H1 (cell line): ENCODE measurements around the gene TIAL1. TPM values are rescaled to one million over a fixed set of nuclear protein-coding genes. Genes with fewer than 3 reads are reported as not detected.

Source experiments
- CTCF ChIA-PET: fragments of 300-600 bp; sonication (Branson Sonifier 250); formaldehyde crosslinking; loops from one replicate; lab custom pipeline; 2021; ENCODE audit not compliant: partially characterized antibody; lab: Charles Lee
- POLR2A ChIA-PET: fragments of 300-600 bp; sonication (Branson Sonifier 250); formaldehyde crosslinking; loops from one replicate; lab custom pipeline; 2021; ENCODE audit warnings: inconsistent platforms; ENCODE audit not compliant: partially characterized antibody; lab: Charles Lee
- DNase-seq, 2 experiments: peaks; one replicate each; pipeline versions ENCODE4 v3.0.0 to v3.0.0-alpha.2; 2010 to 2022; ENCODE audit warnings: low spot score in 2 of 2, low read depth in 1 of 2, mixed read lengths in 1 of 2
- FAIRE-seq: peaks from 2 replicates; lab custom pipeline; 2011; peaks lifted over from hg19 to GRCh38; lab: Jason Lieb, UNC
- H2AFZ ChIP-seq: 2 replicates; pipeline ENCODE4 v1.8.1; 2012; ENCODE audit warnings: low read length, inconsistent platforms
- H2AK5ac ChIP-seq: 2 replicates; pipeline ENCODE4 v1.6.1; 2013; ENCODE audit warnings: low read depth, low read length
- H2BK120ac ChIP-seq: replicated peaks from 2 replicates; pipeline ENCODE3; 2013; ENCODE audit warnings: low read depth, low read length, inconsistent platforms
- H2BK12ac ChIP-seq: 2 replicates; pipeline ENCODE4 v1.6.1; 2013; ENCODE audit warnings: low read depth, low read length
- H2BK15ac ChIP-seq: 2 replicates; pipeline ENCODE4 v1.6.1; 2013; ENCODE audit warnings: low read length
- H2BK20ac ChIP-seq: 2 replicates; pipeline ENCODE4 v1.6.1; 2013; ENCODE audit warnings: low read length
- H2BK5ac ChIP-seq: 2 replicates; pipeline ENCODE4 v1.6.1; 2013; ENCODE audit warnings: low read depth, low read length
- H3K14ac ChIP-seq: 2 replicates; pipeline ENCODE4 v1.6.1; 2013; ENCODE audit warnings: inconsistent platforms; ENCODE audit not compliant: insufficient read length
- H3K18ac ChIP-seq: 2 replicates; pipeline ENCODE4 v1.6.1; 2013; ENCODE audit warnings: low read length; ENCODE audit errors: extremely low read depth
- H3K23ac ChIP-seq: 2 replicates; pipeline ENCODE4 v1.6.1; 2013; ENCODE audit warnings: inconsistent platforms; ENCODE audit not compliant: insufficient read length
- H3K23me2 ChIP-seq: 2 replicates; pipeline ENCODE4 v1.6.1; 2013; ENCODE audit warnings: low read depth, low read length
- H3K27ac ChIP-seq: 2 replicates; pipeline ENCODE4 v1.6.1; 2011; ENCODE audit warnings: low read depth, low read length, inconsistent platforms
- H3K27me3 ChIP-seq, 4 experiments: replicated peaks in 1 of 4; 1 replicate in 1 of 4; 2 replicates in 3 of 4; pipeline versions ENCODE4 v1.6.1 to v1.8.1; 2011 to 2013; ENCODE audit warnings: low read length in 3 of 4, mild to moderate bottlenecking in 3 of 4, inconsistent platforms in 2 of 4, mixed read lengths in 2 of 4, moderate library complexity in 1 of 4; ENCODE audit not compliant: control insufficient read depth in 3 of 4, insufficient read depth in 3 of 4; ENCODE audit errors: extremely low read depth in 1 of 4
- H3K36me3 ChIP-seq, 4 experiments: 2 replicates each; pipeline versions ENCODE4 v1.6.1 to v1.8.1; 2011 to 2013; ENCODE audit warnings: mild to moderate bottlenecking in 4 of 4, low read length in 3 of 4, moderate library complexity in 2 of 4, control low read depth in 1 of 4, inconsistent platforms in 1 of 4; ENCODE audit not compliant: insufficient read depth in 4 of 4, control insufficient read depth in 2 of 4
- H3K4ac ChIP-seq: replicated peaks from 2 replicates; pipeline ENCODE3; 2013; ENCODE audit warnings: low read length, low read depth, mixed read lengths, inconsistent platforms; ENCODE audit not compliant: insufficient read length
- H3K4me1 ChIP-seq, 4 experiments: replicated peaks in 1 of 4; 1 replicate in 1 of 4; 2 replicates in 3 of 4; pipeline versions ENCODE4 v1.6.1 to v1.8.1; 2011 to 2013; ENCODE audit warnings: low read length in 3 of 4, inconsistent platforms in 2 of 4, mixed read lengths in 1 of 4; ENCODE audit not compliant: insufficient read depth in 4 of 4, control insufficient read depth in 3 of 4
- H3K4me2 ChIP-seq, 2 experiments: 2 replicates each; pipeline versions ENCODE4 v1.6.1 to v1.8.1; 2011 to 2013; ENCODE audit warnings: low read depth in 2 of 2, low read length in 2 of 2, control low read depth in 1 of 2, inconsistent platforms in 1 of 2, mild to moderate bottlenecking in 1 of 2; ENCODE audit not compliant: insufficient read depth in 1 of 2
- H3K4me3 ChIP-seq, 4 experiments: fragments of 200-600, 300-600 bp in 1 of 4; sonication (generic), shearing (Covaris generic), sonication (Bioruptor Twin) in 1 of 4; 2 replicates each; pipeline versions ENCODE4 v1.5.1 to v1.8.1; 2011 to 2016; ENCODE audit warnings: low read length in 4 of 4, low read depth in 3 of 4, control low read depth in 2 of 4, inconsistent platforms in 2 of 4, mild to moderate bottlenecking in 2 of 4, mixed read lengths in 1 of 4, moderate library complexity in 1 of 4; ENCODE audit not compliant: insufficient read depth in 2 of 4; ENCODE audit errors: extremely low read depth in 1 of 4
- H3K56ac ChIP-seq: replicated peaks from 2 replicates; pipeline ENCODE3; 2013; ENCODE audit warnings: low read depth, mild to moderate bottlenecking, mixed read lengths, low read length, inconsistent platforms; ENCODE audit not compliant: insufficient read length
- H3K79me1 ChIP-seq: 2 replicates; pipeline ENCODE4 v1.6.1; 2013; ENCODE audit warnings: low read depth, low read length, control low read depth
- H3K79me2 ChIP-seq, 2 experiments: 2 replicates each; pipeline versions ENCODE4 v1.6.1 to v1.8.1; 2012 to 2013; ENCODE audit warnings: low read length in 2 of 2, mild to moderate bottlenecking in 2 of 2, inconsistent platforms in 1 of 2; ENCODE audit not compliant: insufficient read depth in 2 of 2, control insufficient read depth in 1 of 2
- H3K9ac ChIP-seq, 4 experiments: replicated peaks in 1 of 4; 1 replicate in 1 of 4; 2 replicates in 3 of 4; pipeline versions ENCODE4 v1.6.1 to v1.8.1; 2011 to 2013; ENCODE audit warnings: low read depth in 3 of 4, low read length in 3 of 4, control low read depth in 2 of 4, mild to moderate bottlenecking in 2 of 4, moderate library complexity in 2 of 4, inconsistent platforms in 1 of 4; ENCODE audit errors: extremely low read depth in 1 of 4
- H3K9me3 ChIP-seq, 2 experiments: 2 replicates each; pipeline versions ENCODE4 v1.6.1 to v1.8.1; 2012 to 2013; ENCODE audit warnings: mild to moderate bottlenecking in 2 of 2, moderate library complexity in 2 of 2, control low read depth in 1 of 2, inconsistent platforms in 1 of 2, low read depth in 1 of 2, low read length in 1 of 2, mixed read lengths in 1 of 2; ENCODE audit not compliant: insufficient read depth in 2 of 2
- H4K20me1 ChIP-seq, 2 experiments: replicated peaks in 1 of 2; 2 replicates each; pipeline versions ENCODE3 to v1.8.1; 2011 to 2013; ENCODE audit warnings: inconsistent platforms in 2 of 2, low read length in 2 of 2, mild to moderate bottlenecking in 1 of 2; ENCODE audit not compliant: insufficient read depth in 2 of 2, control insufficient read depth in 1 of 2
- H4K5ac ChIP-seq: 2 replicates; pipeline ENCODE4 v1.6.1; 2013; ENCODE audit warnings: low read length, low read depth, mixed read lengths, inconsistent platforms; ENCODE audit not compliant: insufficient read length
- H4K8ac ChIP-seq: 2 replicates; pipeline ENCODE4 v1.8.0; 2013; ENCODE audit warnings: mild to moderate bottlenecking, moderate library complexity, low read length, inconsistent platforms; ENCODE audit not compliant: insufficient read depth; ENCODE audit errors: extremely low read depth
- H4K91ac ChIP-seq: replicated peaks from 2 replicates; pipeline ENCODE3; 2013; ENCODE audit warnings: low read length, mixed read lengths, inconsistent platforms; ENCODE audit not compliant: insufficient read length
- CBX5 ChIP-seq: fragments of 300-800, 300-1000 bp; sonication (generic); IDR thresholded peaks from 2 replicates; pipeline ENCODE4 v1.7.1; 2016; ENCODE audit warnings: antibody characterized with exemption, low read length, low read depth
- EZH2 ChIP-seq: fragments of 200-600 bp; sonication (generic); IDR thresholded peaks from 2 replicates; pipeline ENCODE4 v1.7.1; 2012; ENCODE audit warnings: low read depth, mild to moderate bottlenecking, moderate library complexity, low read length, inconsistent platforms; ENCODE audit not compliant: severe bottlenecking
- JUND ChIP-seq: IDR thresholded peaks from 2 replicates; pipeline ENCODE4 v1.6.1; 2011; ENCODE audit warnings: mild to moderate bottlenecking, improper control_type of control experiment, low read length
- RFX5 ChIP-seq: IDR thresholded peaks from 2 replicates; pipeline ENCODE4 v1.6.1; 2011; ENCODE audit warnings: low read depth, low read length, improper control_type of control experiment, borderline replicate concordance
- SAP30 ChIP-seq: fragments of 300-600 bp; sonication (generic); IDR thresholded peaks from 2 replicates; pipeline ENCODE4 v1.7.1; 2012; ENCODE audit warnings: low read length, moderate library complexity, mild to moderate bottlenecking, inconsistent platforms; ENCODE audit not compliant: insufficient read depth, insufficient replicate concordance
- SP4 ChIP-seq: IDR thresholded peaks from 2 replicates; pipeline ENCODE4 v1.6.1; 2012; ENCODE audit warnings: low read length, inconsistent platforms
- YY1 ChIP-seq: IDR thresholded peaks from 2 replicates; pipeline ENCODE4 v1.6.1; 2011; ENCODE audit warnings: low read depth, mild to moderate bottlenecking, low read length
- polyA plus RNA-seq, 7 experiments: library from polyadenylated mRNA; depleted of rRNA in 3 of 7; stranded (reverse) in 5 of 7; unstranded in 2 of 7; fragments of >200 nt in 5 of 7; fragments of 200-250 nt in 2 of 7; gene quantifications; 1 replicate in 5 of 7; 2 replicates in 1 of 7; 4 replicates in 1 of 7; pipeline versions ENCODE4 v1.2.1 to v1.2.3, GENCODE V29; 2011 to 2013; ENCODE audit warnings: missing spikeins in 2 of 7, mixed read lengths in 2 of 7
- total RNA-seq: library from RNA; stranded (reverse); fragmentation: NEBNext Ultra II Directional; extraction: Animal tissue kit (Norgen Biotek cat#: 25700); gene quantifications from 2 replicates; pipeline ENCODE4 v1.2.1, GENCODE V29; 2021

TIAL1 gene
- total and polyA plus RNA-seq, 2 of the 8 experiments (the other 6 are each of a cell fraction or from before 2014, with no cell fraction given): 50.4 to 166 TPM

GRCh38 chr10:119604468-119604867 is 7.7 kb upstream of the TIAL1 start:
- Histone ChIP-seq H2AFZ (no peak overlapping the region), H3K23me2 (no peaks in the 10 kb centered on the region), H2BK20ac (no peak overlapping the region), H3K18ac (no peak overlapping the region), H3K79me2 (no peaks in the 10 kb centered on the region), H3K9ac (no peak overlapping the region), H3K27ac (no peak overlapping the region), H2BK120ac (no peak overlapping the region), H3K23ac (no peak overlapping the region), H4K5ac (no peak overlapping the region), H3K9me3 (no peaks in the 10 kb centered on the region), H2BK12ac (no peak overlapping the region), H3K4me2 (no peak overlapping the region), H2BK15ac (no peak overlapping the region), H4K91ac (no peak overlapping the region), H2AK5ac (no peak overlapping the region), H3K27me3 (no peaks in the 10 kb centered on the region), H3K14ac (no peak overlapping the region), H2BK5ac (no peak overlapping the region), H3K56ac (no peak overlapping the region), H4K8ac (no peak overlapping the region), H3K4me1 (no peaks in the 10 kb centered on the region), H4K20me1 (no peaks in the 10 kb centered on the region), H3K36me3 (no peaks in the 10 kb centered on the region), H3K4ac (no peak overlapping the region), H3K4me3 (no peak overlapping the region), H3K79me1 (no peaks in the 10 kb centered on the region)
- DNase-seq: no peak
- no peak for FAIRE-seq
- no peak for TF ChIP-seq EZH2
- TF ChIP-seq JUND: no peak
- no peak for TF ChIP-seq YY1
- TF ChIP-seq CBX5: no peak
- no peak for TF ChIP-seq SP4
- no peak for TF ChIP-seq RFX5
- no peak for TF ChIP-seq SAP30
- ChIA-PET CTCF (interaction anchor here (1.2 to 2.7 kb wide), 3 partner anchors 13 to 40 kb away, joined by 3 to 18 read pairs (median 5); no protein-coding TSS in a partner anchor), POLR2A (interaction anchor here (1.9 kb wide), 1 partner anchor 9 kb away, joined by 4 read pairs; no protein-coding TSS in a partner anchor)
